Caco-2 (cell line): Measurements from ENCODE around the gene LSM11. TPM values are rescaled to one million over a fixed set of nuclear protein-coding genes. Genes with fewer than 3 reads are reported as not detected.
"Not testable (repeated sequence)": the region's sequence is repeated elsewhere in the genome, so short reads cannot be mapped to it uniquely, and the experiment has no call there.

Source experiments
- Bru-seq: library from RNA; stranded (reverse); fragments of 400-500 nt; gene quantifications from one replicate; lab custom pipeline; 2021; lab: Mats Ljungman, UMichigan
- BruChase-seq, 2 experiments: library from RNA; stranded (reverse); fragments of 400-500 nt; gene quantifications; one replicate each; lab custom pipeline; 2021; lab: Mats Ljungman, UMichigan
- BruUV-seq: library from RNA; stranded (reverse); fragments of 400-500 nt; replicated peaks from 2 replicates; lab custom pipeline; 2021; lab: Mats Ljungman, UMichigan
- CTCF ChIA-PET: fragments of 300-600 bp; sonication (Branson Sonifier 250); formaldehyde crosslinking; loops from one replicate; lab custom pipeline; 2022; ENCODE audit warnings: antibody characterized with exemption; lab: Charles Lee
- POLR2A ChIA-PET: fragments of 300-600 bp; sonication (Branson Sonifier 250); formaldehyde crosslinking; loops from one replicate; lab custom pipeline; 2022; ENCODE audit warnings: antibody characterized with exemption; lab: Charles Lee
- DNase-seq, 2 experiments: peaks; one replicate each; pipeline versions ENCODE4 v3.0.0 to v3.0.0-alpha.2; 2020 to 2022
- H3K27me3 ChIP-seq: replicated peaks from 2 replicates; pipeline ENCODE4 v1.6.0; 2011; ENCODE audit warnings: low read length; ENCODE audit not compliant: control insufficient read depth, insufficient read depth
- H3K36me3 ChIP-seq: 2 replicates; pipeline ENCODE4 v1.5.1; 2011; ENCODE audit warnings: low read length; ENCODE audit not compliant: control insufficient read depth, insufficient read depth
- H3K4me1 ChIP-seq: fragments of 250-450 bp; sonication (Bioruptor Pico); 2 replicates; pipeline ENCODE4 v1.5.1; 2020; ENCODE audit warnings: mild to moderate bottlenecking
- H3K4me3 ChIP-seq: 2 replicates; pipeline ENCODE4 v1.5.1; 2011; ENCODE audit warnings: low read depth, mild to moderate bottlenecking, control low read depth, low read length
- H3K9me3 ChIP-seq: fragments of 250-450 bp; sonication (Bioruptor Pico); 2 replicates; pipeline ENCODE4 v1.5.1; 2020; ENCODE audit warnings: mild to moderate bottlenecking, moderate library complexity
- H3K27ac Mint-ChIP-seq: one replicate; pipeline ENCODE4 v1.8.0; 2022; ENCODE audit warnings: mixed read lengths; ENCODE audit not compliant: unreplicated experiment
- H3K27me3 Mint-ChIP-seq: one replicate; pipeline ENCODE4 v1.8.0; 2022; ENCODE audit warnings: mixed read lengths; ENCODE audit not compliant: insufficient read depth, unreplicated experiment
- H3K36me3 Mint-ChIP-seq: one replicate; pipeline ENCODE4 v1.8.0; 2022; ENCODE audit warnings: mild to moderate bottlenecking, mixed read lengths; ENCODE audit not compliant: insufficient read depth, unreplicated experiment
- H3K4me1 Mint-ChIP-seq: one replicate; pipeline ENCODE4 v1.8.0; 2022; ENCODE audit warnings: low read depth, mixed read lengths; ENCODE audit not compliant: unreplicated experiment
- H3K4me3 Mint-ChIP-seq: one replicate; pipeline ENCODE4 v1.8.0; 2022; ENCODE audit warnings: mild to moderate bottlenecking, moderate library complexity, mixed read lengths; ENCODE audit not compliant: unreplicated experiment
- H3K9me3 Mint-ChIP-seq: one replicate; pipeline ENCODE4 v1.8.0; 2022; ENCODE audit warnings: mixed read lengths; ENCODE audit not compliant: unreplicated experiment
- CTCF ChIP-seq, 2 experiments: fragments of 200-600 bp in 1 of 2; IDR thresholded peaks; 1 replicate in 1 of 2; 2 replicates in 1 of 2; pipeline versions ENCODE4 v1.5.1 to v1.8.0; 2011 to 2022; ENCODE audit warnings: antibody characterized with exemption in 1 of 2, control low read depth in 1 of 2, inconsistent platforms in 1 of 2, low read depth in 1 of 2, low read length in 1 of 2, mild to moderate bottlenecking in 1 of 2, moderate library complexity in 1 of 2; ENCODE audit not compliant: insufficient read depth in 1 of 2, severe bottlenecking in 1 of 2, unreplicated experiment in 1 of 2
- intact Hi-C: fragments of 100-400 bp; cut with micrococcal nuclease; formaldehyde crosslinking; loops from one replicate; pipeline ENCODE4 v1.10.0; 2022; ENCODE audit not compliant: unreplicated experiment
- long read RNA-seq: library from polyadenylated mRNA; stranded (forward); transcript quantifications from one replicate; pipeline ENCODE4 v2.0.0, GENCODE V29; 2022
- total RNA-seq: library from RNA; stranded (reverse); gene quantifications from 2 replicates; pipeline ENCODE4 v1.2.3, GENCODE V29; 2022

The LSM11 gene
- 6.8 and 7.7 TPM in 2 replicates for total RNA-seq
- percentile 65 among the genes with signal in this experiment for Bru-seq, nascent RNA
- percentile 84 among the genes with signal in this experiment for BruChase-seq, experiment 1, labeled RNA remaining after a 2-hour chase
- percentile 71 among the genes with signal in this experiment for BruChase-seq, experiment 2, labeled RNA remaining after a 6-hour chase
- long read RNA-seq, full-length matches to known transcripts, result 3 of 5 reads
- long read RNA-seq, partial matches to known transcripts, result 0 of 5 reads
- long read RNA-seq, other reads (novel, unspliced or antisense), result 2 of 5 reads

- intact Hi-C loops, result loop anchor here (1.0 to 10.0 kb wide), 7 partner anchors 12 to 415 kb away; partner anchors contain the start of genes ADAM19 and THG1L
- peaks cover 8% of the 10 kb centered on the region for H3K4me1 Mint-ChIP-seq
Measured at GRCh38 chr5:157743163-157744050, at the start of gene LSM11. TSS of gene LSM11 (plus strand) at chr5:157743712. CDS start at chr5:157743751, 39 bp downstream.

GRCh38 chr5:157693816-157694215, 49.7 kb upstream of the LSM11 start:
- H3K9me3 Mint-ChIP-seq, result peaks cover 19% of the 10 kb centered on the region
- BruUV-seq, result not testable (repeated sequence)

More at GRCh38 chr5:157743163-157744050, at the start of gene LSM11:
- peak; percentile 98 to 99 for TF ChIP-seq CTCF (IDR thresholded peaks at IDR 0.05; ENCODE audit: insufficient read depth in 1 of 2, low read depth in 1 of 2, low read length in 1 of 2, severe bottlenecking in 1 of 2, unreplicated experiment in 1 of 2)
- no peaks in the 10 kb centered on the region for H3K27me3 ChIP-seq
- BruUV-seq, result no TSS peak
- no peaks in the 10 kb centered on the region for H3K36me3 ChIP-seq
- H3K4me1 ChIP-seq, result 0 out of 2 replicates have a peak, but pooled peaks cover 6% of the 10 kb centered on the region
- POLR2A ChIA-PET, result interaction anchor here (1.0 kb wide), 1 partner anchor 12 kb away, joined by 9 read pairs; the partner anchor contains the start of gene THG1L
- H3K4me3 ChIP-seq, result peak within 1 kb of the TSS; percentile 91
- peak; percentile 87 to 94 for DNase-seq
- no peaks in the 10 kb centered on the region for H3K27me3 Mint-ChIP-seq
- H3K36me3 Mint-ChIP-seq, result peaks cover 7% of the 10 kb centered on the region
- H3K4me3 Mint-ChIP-seq, result peak within 1 kb of the TSS; percentile 83
- H3K9me3 Mint-ChIP-seq, result no peaks in the 10 kb centered on the region
- H3K9me3 ChIP-seq, result no peaks in the 10 kb centered on the region
- CTCF ChIA-PET, result interaction anchor here (0.5 to 2.4 kb wide), 17 partner anchors 12 to 1736 kb away, joined by 3 to 24 read pairs (median 4); partner anchors contain the start of genes SOX30 and THG1L
- H3K27ac Mint-ChIP-seq, result peak within 1 kb of the TSS; percentile 52

GRCh38 chr5:157696154-157696553, 47.4 kb upstream of the LSM11 start:
- H3K9me3 ChIP-seq, H3K4me3 ChIP-seq, H3K36me3 ChIP-seq, DNase-seq, H3K4me3 Mint-ChIP-seq, H3K27me3 Mint-ChIP-seq, BruUV-seq, H3K4me1 ChIP-seq, H3K4me1 Mint-ChIP-seq, CTCF ChIA-PET, H3K27ac Mint-ChIP-seq, intact Hi-C loops, POLR2A ChIA-PET, H3K36me3 Mint-ChIP-seq, H3K27me3 ChIP-seq: not testable (repeated sequence)
- H3K9me3 Mint-ChIP-seq, result peaks cover 17% of the 10 kb centered on the region

More at GRCh38 chr5:157693816-157694215, 49.7 kb upstream of the LSM11 start:
- H3K27ac Mint-ChIP-seq, H3K9me3 ChIP-seq, H3K4me1 ChIP-seq, H3K36me3 ChIP-seq, H3K27me3 Mint-ChIP-seq, POLR2A ChIA-PET, CTCF ChIA-PET, H3K4me3 ChIP-seq, intact Hi-C loops, H3K4me3 Mint-ChIP-seq, H3K27me3 ChIP-seq, DNase-seq, H3K4me1 Mint-ChIP-seq, H3K36me3 Mint-ChIP-seq: not testable (repeated sequence)

DNA sequence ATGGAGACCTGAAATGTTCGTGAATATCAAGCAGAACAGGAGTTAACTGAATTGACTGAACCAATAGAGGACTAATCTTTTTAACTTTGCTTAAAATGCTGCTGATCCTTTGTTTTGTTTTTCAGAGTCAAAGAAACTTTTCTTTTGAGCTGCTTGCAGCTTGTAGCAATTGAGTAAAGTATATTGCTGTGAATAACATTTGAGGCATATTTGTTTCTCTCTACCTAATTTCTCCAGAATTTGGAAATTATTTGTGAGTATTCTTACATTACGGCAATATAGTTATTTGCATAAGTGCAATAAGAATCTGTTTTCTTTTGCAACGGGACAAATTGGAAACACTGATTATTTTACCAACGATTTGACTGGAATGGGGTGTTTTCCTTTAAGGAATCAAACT, 44.8 kb upstream of the LSM11 start:
- H3K4me3 Mint-ChIP-seq, H3K9me3 ChIP-seq, H3K27me3 Mint-ChIP-seq, BruUV-seq, H3K9me3 Mint-ChIP-seq, DNase-seq, intact Hi-C loops, H3K27ac Mint-ChIP-seq, CTCF ChIA-PET, H3K27me3 ChIP-seq, H3K4me1 Mint-ChIP-seq, H3K36me3 ChIP-seq, H3K4me1 ChIP-seq, H3K36me3 Mint-ChIP-seq, POLR2A ChIA-PET, H3K4me3 ChIP-seq: not testable (repeated sequence)
